Measurements from ENCODE around the gene AUTS2.

AUTS2 gene

GRCh38 chr7:70154521-70155180, 556.4 kb downstream of the AUTS2 start:
- no peak for TF ChIP-seq CTCF (conservative IDR thresholded peaks at IDR 0.05; ENCODE audit: low read depth, low read length)
- no peak overlapping the region for H3K4me3 ChIP-seq (ENCODE audit: low read length)
- no peak for DNase-seq (ENCODE audit: low read depth)

GRCh38 chr7:70156057-70156456, 557.8 kb downstream of the AUTS2 start:
- no peak overlapping the region for H3K4me3 ChIP-seq (ENCODE audit: low read length)
- no peak for TF ChIP-seq CTCF (conservative IDR thresholded peaks at IDR 0.05; ENCODE audit: low read depth, low read length)
- no peak for DNase-seq (ENCODE audit: low read depth)

DNA sequence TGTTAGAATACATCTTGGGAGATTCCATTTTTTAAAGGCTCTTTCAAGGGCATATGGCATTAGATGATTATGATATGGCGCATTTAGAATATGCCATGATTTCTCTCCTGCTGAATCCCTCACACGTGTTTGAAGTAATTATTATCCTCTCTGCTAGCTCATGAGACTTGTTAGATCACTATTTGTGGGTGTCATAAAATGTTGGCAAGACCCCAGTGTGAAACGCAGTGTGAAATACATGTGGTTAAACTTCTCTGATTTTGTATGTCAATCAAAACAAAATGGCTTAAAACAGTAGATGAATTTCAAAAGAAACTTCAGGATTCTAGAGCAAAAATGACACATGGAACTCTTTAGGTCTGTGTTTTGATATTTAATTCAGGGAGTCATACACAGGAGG, 560.8 kb downstream of the AUTS2 start:
- no peak overlapping the region for H3K4me3 ChIP-seq (ENCODE audit: low read length)
- no peak for TF ChIP-seq CTCF (conservative IDR thresholded peaks at IDR 0.05; ENCODE audit: low read depth, low read length)
- no peak for DNase-seq (ENCODE audit: low read depth)

DNA sequence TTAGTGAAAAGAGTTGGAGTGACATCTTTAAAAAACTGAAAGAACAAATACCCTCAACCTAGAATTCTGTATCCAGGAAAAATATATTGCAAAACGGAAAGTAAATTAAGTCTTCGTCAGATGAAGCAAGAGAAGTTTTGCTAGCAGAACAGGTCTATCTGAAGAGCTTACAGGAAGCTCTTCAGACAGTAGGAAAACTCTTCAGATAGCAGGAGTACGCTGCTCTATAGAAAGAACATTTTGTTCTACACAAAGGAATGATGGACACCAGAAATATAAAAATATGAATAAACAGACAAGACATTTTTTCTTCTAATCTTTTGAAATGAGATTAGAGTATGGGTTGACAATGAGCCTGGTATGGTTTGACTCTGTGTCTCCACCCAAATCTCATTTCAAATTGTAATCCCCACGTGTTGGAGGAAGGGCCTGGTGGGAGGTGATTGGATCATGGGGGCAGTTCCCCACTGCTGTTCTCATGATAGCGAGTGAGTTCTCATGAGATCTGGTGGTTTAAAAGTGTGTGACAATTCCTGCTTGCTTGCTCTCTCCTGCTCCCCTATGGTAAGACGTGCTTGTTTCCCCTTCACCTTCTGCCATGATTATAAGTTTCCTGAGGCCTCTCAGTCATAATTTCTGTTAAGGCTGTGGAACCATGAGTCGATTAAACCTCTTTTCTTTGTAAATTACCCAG, 567.3 kb downstream of the AUTS2 start:
- H3K4me3 ChIP-seq (ENCODE audit: low read length), result no peak overlapping the region
- no peak for TF ChIP-seq CTCF (conservative IDR thresholded peaks at IDR 0.05; ENCODE audit: low read depth, low read length)
- DNase-seq (ENCODE audit: low read depth), result no peak

GRCh38 chr7:70171369-70171920, 573.2 kb downstream of the AUTS2 start:
- TF ChIP-seq CTCF (conservative IDR thresholded peaks at IDR 0.05; ENCODE audit: low read depth, low read length), result no peak
- no peak for DNase-seq (ENCODE audit: low read depth)
- no peak overlapping the region for H3K4me3 ChIP-seq (ENCODE audit: low read length)

DNA sequence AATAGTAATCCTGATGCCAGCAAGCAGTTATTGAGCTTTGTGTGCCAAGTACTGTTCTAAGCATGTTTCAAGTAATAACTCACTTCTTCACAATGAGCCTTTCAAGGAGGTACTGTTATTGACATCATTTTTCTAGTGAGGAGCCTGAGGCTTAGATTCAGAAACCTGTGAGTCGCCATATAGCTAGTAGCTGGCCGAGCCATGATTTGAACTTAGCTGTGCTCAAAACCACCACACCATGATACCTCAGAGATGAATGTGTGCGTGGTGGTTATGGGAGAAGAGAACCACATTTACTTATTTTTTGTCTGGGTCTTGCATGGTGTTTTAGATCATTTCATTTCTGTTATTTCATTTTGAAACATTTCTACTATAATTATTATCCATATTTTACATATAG, 578.9 kb downstream of the AUTS2 start:
- no peak for TF ChIP-seq CTCF (conservative IDR thresholded peaks at IDR 0.05; ENCODE audit: low read depth, low read length)
- DNase-seq (ENCODE audit: low read depth), result no peak
- no peak overlapping the region for H3K4me3 ChIP-seq (ENCODE audit: low read length)

GRCh38 chr7:70178211-70178610, 579.9 kb downstream of the AUTS2 start:
- no peak for DNase-seq (ENCODE audit: low read depth)
- no peak overlapping the region for H3K4me3 ChIP-seq (ENCODE audit: low read length)
- TF ChIP-seq CTCF (conservative IDR thresholded peaks at IDR 0.05; ENCODE audit: low read depth, low read length), result no peak
